Measurements from ENCODE around the gene AJM1.
A peak's percentile ranks its signal among the peaks of the same experiment; 100 is the strongest.

AJM1 gene

DNA sequence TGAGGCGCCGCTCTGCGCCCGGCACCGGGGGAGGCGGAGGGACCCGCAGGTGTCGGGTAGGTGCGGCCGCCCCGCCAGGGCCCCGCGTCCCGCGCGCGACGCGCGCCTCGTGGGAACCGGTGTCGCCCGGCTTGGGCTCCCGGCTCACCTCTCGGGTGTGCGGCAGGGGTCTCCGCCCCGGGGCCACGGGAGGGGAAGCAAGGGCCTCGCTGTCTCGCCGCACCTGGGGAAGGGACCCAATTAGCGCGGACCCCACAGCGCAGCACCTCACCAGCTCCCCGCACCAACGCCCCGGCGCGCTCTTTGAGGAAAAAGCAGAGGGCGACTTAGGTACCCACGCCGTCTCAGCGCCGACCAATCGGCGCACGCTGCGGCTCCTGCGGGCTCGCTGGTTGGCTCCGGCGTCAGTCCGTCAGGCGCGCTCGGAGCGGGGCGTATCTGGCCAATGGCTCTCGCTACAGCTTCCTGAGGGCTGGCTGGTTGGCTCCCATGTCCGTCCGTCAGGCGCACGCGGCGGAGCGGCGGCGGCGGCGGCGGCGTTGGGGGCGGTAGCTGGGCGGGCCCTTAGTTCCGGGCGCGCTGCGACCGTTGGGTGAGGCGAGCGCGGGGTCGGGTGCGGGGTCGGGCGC lies 43.8 kb downstream of the AJM1 start, which contains the start of gene TRAF2:
Gene TRAF2 (plus strand): TSS at position 567 of the 629 bp plus-strand sequence. CDS start 12,225 bp downstream, outside the sequence.
- no peaks in the 10 kb centered on the region for H3K27me3 ChIP-seq (ENCODE audit: insufficient read depth, poor library complexity, severe bottlenecking)
- DNase-seq (ENCODE audit: low spot score): peak; percentile 97

DNA sequence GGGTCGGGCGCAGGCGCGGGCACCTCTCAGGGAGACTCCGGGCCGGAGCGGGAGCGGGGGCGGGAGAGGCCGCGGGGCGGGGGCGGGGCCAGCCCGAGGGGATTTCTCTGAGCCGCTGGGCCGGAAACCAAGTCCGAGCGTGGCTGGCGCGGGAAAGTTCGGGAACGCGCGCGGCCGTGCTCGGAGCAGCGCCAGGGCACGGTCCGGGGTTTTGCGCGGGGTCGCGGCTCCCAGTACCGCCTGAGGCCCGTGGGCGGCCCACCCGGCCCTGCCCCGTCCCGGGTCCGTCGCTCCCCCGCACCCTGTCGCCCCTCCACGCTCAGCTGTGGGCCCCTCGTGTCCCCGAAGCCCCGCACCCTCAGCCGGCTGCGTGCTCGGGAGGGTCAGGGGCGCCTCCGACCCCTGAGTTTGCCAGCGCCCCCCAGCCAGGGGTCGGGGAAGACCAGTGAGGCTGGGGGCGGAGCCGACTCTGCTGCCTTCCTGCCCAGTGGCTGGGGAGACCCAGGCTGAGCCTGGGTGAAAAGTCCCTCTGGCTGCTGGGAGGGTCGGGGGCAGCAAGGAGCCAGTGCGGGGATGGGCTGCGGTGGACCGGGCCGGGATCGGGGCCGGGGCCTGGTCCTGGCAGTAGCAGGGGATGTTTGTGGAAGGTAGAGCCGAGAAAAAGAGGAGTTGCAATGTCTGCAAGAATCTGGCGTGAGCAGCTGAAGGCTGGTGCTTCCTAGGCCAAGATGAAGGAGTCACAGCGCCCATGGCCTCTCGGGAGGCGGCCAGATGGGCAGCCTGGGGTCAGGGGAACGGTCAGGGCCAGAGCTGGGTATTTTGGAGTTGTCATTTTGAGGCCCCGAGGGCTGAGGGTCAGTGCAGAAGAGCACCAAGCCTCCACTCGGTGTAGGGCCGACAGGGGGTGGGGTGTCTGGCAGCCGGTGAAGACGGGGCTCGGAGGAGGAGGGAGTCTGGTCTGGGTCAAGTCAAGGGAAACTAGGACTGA lies 44.6 kb downstream of the AJM1 start:
- peak overlapping the region; percentile 68 for H3K27ac ChIP-seq (ENCODE audit: poor library complexity, severe bottlenecking)
- DNase-seq (ENCODE audit: low spot score) (no peak), ATAC-seq (ENCODE audit: low read depth) (no peak)
- H3K27me3 ChIP-seq (ENCODE audit: insufficient read depth, poor library complexity, severe bottlenecking): no peaks in the 10 kb centered on the region
- H3K4me3 ChIP-seq (ENCODE audit: severe bottlenecking): peak overlapping the region; percentile 62
- peaks cover 23% of the 10 kb centered on the region for H3K36me3 ChIP-seq (ENCODE audit: low read depth)
- no peaks in the 10 kb centered on the region for H3K4me1 ChIP-seq (ENCODE audit: insufficient read depth, poor library complexity, severe bottlenecking)
- TF ChIP-seq, protein P1, sequence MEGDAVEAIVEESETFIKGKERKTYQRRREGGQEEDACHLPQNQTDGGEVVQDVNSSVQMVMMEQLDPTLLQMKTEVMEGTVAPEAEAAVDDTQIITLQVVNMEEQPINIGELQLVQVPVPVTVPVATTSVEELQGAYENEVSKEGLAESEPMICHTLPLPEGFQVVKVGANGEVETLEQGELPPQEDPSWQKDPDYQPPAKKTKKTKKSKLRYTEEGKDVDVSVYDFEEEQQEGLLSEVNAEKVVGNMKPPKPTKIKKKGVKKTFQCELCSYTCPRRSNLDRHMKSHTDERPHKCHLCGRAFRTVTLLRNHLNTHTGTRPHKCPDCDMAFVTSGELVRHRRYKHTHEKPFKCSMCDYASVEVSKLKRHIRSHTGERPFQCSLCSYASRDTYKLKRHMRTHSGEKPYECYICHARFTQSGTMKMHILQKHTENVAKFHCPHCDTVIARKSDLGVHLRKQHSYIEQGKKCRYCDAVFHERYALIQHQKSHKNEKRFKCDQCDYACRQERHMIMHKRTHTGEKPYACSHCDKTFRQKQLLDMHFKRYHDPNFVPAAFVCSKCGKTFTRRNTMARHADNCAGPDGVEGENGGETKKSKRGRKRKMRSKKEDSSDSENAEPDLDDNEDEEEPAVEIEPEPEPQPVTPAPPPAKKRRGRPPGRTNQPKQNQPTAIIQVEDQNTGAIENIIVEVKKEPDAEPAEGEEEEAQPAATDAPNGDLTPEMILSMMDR (IDR thresholded peaks at IDR 0.05; ENCODE audit: poor library complexity, severe bottlenecking): no peak
- no peaks in the 10 kb centered on the region for H3K9me3 ChIP-seq (ENCODE audit: severe bottlenecking)

More for the DNA sequence above, 43.8 kb downstream of the AJM1 start, which contains the start of gene TRAF2:
- H3K4me3 ChIP-seq (ENCODE audit: severe bottlenecking): peak within 1 kb of the TSS; percentile 62
- H3K9me3 ChIP-seq (ENCODE audit: severe bottlenecking): no peaks in the 10 kb centered on the region
- peak; percentile 96 for ATAC-seq (ENCODE audit: low read depth)
- H3K4me1 ChIP-seq (ENCODE audit: insufficient read depth, poor library complexity, severe bottlenecking): no peaks in the 10 kb centered on the region
- peaks cover 15% of the 10 kb centered on the region for H3K36me3 ChIP-seq (ENCODE audit: low read depth)
- peak within 1 kb of the TSS; percentile 68 for H3K27ac ChIP-seq (ENCODE audit: poor library complexity, severe bottlenecking)
- TF ChIP-seq, protein P1 (IDR thresholded peaks at IDR 0.05; ENCODE audit: poor library complexity, severe bottlenecking): no peak

DNA sequence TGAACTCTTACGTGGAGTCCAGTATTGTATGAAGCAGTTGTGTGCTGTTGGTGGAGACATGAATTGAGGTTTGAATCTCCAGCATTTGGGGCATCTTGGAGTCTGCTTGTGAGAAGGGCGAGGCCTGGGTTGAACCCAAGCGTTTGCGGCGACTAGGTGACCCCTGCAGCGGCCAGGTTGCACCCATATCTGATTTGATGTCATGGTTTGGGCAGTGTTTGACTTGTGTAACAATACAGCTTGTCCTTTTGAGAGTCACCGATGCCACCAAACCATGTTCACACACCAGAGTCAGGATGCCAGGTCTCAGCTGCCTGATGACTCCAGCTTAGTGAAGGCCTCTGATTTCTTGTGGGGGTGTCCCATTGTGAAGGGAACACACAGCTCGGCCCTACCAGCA lies 46.2 kb downstream of the AJM1 start:
- Histone ChIP-seq H3K27ac (ENCODE audit: poor library complexity, severe bottlenecking) (no peak overlapping the region), H3K9me3 (ENCODE audit: severe bottlenecking) (no peaks in the 10 kb centered on the region)
- no peak for ATAC-seq (ENCODE audit: low read depth)

DNA sequence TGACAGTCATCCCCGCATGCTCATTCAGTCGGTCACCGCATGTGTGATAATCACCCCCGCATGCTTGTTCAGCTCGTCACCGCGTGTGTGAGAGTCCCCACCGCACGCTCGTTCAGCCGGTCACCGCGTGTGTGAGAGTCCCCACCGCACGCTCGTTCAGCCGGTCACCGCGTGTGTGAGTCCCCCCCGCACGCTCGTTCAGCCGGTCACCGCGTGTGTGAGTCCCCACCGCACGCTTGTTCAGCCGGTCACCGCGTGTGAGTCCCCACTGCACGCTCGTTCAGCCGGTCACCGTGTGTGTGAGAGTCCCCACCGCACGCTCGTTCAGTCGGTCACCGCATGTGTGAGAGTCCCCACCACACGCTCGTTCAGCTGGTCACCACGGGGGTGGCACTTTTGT lies 47.6 kb downstream of the AJM1 start:
- H3K4me3 ChIP-seq (ENCODE audit: severe bottlenecking): no peak overlapping the region
- no peaks in the 10 kb centered on the region for H3K4me1 ChIP-seq (ENCODE audit: insufficient read depth, poor library complexity, severe bottlenecking)
- no peaks in the 10 kb centered on the region for H3K9me3 ChIP-seq (ENCODE audit: severe bottlenecking)
- ATAC-seq (ENCODE audit: low read depth) (no peak), DNase-seq (ENCODE audit: low spot score) (no peak)
- H3K27ac ChIP-seq (ENCODE audit: poor library complexity, severe bottlenecking): no peak overlapping the region
- H3K27me3 ChIP-seq (ENCODE audit: insufficient read depth, poor library complexity, severe bottlenecking): no peaks in the 10 kb centered on the region
- peaks cover 33% of the 10 kb centered on the region for H3K36me3 ChIP-seq (ENCODE audit: low read depth)
- TF ChIP-seq, protein P1 (IDR thresholded peaks at IDR 0.05; ENCODE audit: poor library complexity, severe bottlenecking): no peak

More for the DNA sequence above, 46.2 kb downstream of the AJM1 start:
- TF ChIP-seq, protein P1 (IDR thresholded peaks at IDR 0.05; ENCODE audit: poor library complexity, severe bottlenecking): no peak
- Histone ChIP-seq H3K36me3 (ENCODE audit: low read depth) (peaks cover 33% of the 10 kb centered on the region), H3K4me1 (ENCODE audit: insufficient read depth, poor library complexity, severe bottlenecking) (no peaks in the 10 kb centered on the region), H3K27me3 (ENCODE audit: insufficient read depth, poor library complexity, severe bottlenecking) (no peaks in the 10 kb centered on the region), H3K4me3 (ENCODE audit: severe bottlenecking) (no peak overlapping the region)
- DNase-seq (ENCODE audit: low spot score): no peak
